GM19395 (cell line): ENCODE measurements around the gene CYP4V2.
"Not testable (repeated sequence)": the region's sequence is repeated elsewhere in the genome, so short reads cannot be mapped to it uniquely, and the experiment has no call there.

Experiments used
- ATAC-seq: cut with Tn5 transposase; IDR thresholded peaks from one replicate; pipeline ENCODE4 v1.9.1; 2021; ENCODE audit warnings: mild to moderate bottlenecking, moderate library complexity; ENCODE audit not compliant: unreplicated experiment

The CYP4V2 gene

GRCh38 chr4:186227744-186228513 lies 36.6 kb downstream of the CYP4V2 start:
- no peak for ATAC-seq

DNA sequence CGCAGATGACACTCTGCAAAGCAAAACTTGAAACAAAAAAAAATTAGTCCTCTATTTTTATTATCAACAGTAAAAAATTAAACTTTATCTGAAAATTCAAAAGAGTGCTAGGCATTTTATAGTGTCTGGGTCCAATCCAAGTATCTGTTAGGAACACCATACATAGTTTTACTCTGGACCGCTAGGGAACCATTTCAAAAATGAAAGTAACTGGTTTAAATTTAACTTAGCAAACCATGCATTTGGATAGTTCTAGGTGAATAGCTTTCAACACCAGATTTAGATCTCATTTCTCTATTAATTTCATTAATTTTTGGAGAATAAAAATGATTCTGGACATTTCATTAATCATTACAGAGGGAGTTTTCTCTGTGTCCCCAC lies 37.1 kb downstream of the CYP4V2 start:
- no peak for ATAC-seq

DNA sequence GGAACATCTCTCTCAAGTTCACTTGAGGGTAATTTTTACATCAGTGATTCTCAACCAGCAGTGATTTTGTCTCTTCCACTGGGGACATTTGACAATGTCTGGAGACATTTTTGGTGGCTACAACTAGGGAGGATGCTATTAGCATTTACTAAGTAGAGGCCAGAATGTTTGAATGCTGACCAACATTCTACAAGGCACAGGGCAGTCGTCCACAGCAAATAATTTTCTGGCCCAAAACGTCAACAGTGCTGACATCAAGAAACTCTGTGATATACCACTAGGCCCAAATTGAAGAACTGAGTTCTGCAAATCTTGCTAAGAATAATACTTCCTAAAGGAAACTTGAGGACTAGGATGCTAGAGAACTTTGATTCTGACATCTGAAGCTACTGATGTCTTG lies 43.0 kb downstream of the CYP4V2 start:
- no peak for ATAC-seq

- no peak for ATAC-seq
These were observed 44.8 kb downstream of the CYP4V2 start for GRCh38 chr4:186236126-186236525.

DNA sequence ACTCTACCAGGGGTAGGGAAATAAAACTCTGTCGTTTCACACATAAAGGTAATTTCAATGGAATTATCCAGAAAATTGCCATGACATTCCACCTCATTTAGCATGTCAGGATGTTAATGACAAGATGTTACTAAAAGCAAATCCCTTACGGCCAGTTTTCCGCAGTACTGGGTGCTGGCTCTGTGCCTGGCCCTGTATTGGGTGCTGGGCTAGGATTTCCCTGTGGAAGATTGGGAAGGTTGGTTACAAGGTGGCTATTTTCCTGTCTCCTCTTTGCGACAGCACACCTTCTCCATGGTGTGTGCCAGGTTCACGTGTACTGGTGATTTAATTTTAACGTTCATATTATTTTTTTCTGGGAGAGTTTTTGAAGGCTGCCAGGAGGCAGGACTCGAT lies 49.1 kb downstream of the CYP4V2 start:
- no peak for ATAC-seq

DNA sequence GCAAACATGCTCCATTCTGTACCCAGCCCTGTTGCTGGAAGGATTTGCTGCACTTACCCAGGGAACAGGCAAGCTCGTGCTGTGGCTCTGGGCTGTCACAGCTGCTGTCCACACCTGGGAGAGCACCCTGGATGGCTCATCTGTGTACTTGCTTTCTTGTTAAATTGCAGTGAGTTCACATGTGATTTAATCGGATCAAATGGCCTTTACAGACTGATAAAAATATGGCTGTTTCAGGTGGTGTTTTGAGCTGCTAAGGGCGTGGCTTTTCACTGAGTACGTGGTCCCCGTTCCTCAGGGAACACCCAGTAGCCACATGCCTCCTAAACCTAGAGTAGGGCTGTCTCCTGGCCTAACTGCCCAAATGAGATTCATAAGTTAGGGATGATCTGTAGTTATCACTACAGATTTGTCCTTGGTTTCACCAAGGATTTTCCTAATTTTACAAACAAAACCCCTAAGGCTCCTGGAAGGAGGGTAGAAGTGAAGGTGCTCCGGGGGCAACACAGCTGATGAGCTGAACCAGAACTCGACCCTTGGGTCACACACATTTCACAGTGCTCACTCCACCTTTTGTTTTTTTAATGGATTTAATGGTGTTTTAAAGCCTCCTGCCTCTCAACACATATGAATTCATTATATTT lies 49.6 kb downstream of the CYP4V2 start:
- no peak for ATAC-seq

DNA sequence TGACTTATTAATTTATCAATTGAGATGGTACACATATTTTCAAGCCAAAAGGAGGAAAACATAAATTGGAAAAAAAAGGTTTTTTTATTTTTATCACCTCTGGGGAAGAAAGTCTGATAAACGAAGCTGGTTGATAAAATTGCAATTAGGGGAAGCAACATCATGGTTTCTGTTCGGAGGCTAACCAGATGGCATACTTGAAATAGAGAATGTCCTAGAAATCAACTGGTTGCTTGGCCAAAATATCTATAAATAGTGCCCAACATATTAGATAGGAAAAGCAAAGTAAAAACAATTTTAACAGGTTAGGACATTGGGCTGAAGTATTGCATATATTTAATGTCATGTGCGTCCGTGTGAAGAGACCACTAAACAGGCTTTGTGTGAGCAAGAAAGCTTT lies 50.2 kb downstream of the CYP4V2 start:
- ATAC-seq, result no peak

DNA sequence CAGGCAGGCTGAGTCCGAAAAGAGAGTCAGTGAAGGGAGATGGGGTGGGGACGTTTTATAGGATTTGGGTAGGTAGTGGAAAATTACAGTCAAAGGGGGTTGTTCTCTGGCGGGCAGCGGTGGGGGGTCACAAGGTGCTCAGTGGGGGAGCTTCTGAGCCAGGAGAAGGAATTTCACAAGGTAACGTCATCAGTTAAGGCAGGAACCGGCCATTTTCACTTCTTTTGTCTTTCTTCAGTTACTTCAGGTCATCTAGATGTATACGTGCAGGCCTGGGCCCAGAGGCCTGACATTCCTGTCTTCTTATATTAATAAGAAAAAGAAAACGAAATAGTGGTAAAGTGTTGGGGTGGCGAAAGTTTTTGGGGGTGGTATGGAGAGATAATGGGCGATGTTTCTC lies 50.7 kb downstream of the CYP4V2 start:
- ATAC-seq, result not testable (repeated sequence)

GRCh38 chr4:186243331-186243730 lies 52.0 kb downstream of the CYP4V2 start:
- no peak for ATAC-seq

- no peak for ATAC-seq
These were observed 53.5 kb downstream of the CYP4V2 start for GRCh38 chr4:186244835-186245234.

DNA sequence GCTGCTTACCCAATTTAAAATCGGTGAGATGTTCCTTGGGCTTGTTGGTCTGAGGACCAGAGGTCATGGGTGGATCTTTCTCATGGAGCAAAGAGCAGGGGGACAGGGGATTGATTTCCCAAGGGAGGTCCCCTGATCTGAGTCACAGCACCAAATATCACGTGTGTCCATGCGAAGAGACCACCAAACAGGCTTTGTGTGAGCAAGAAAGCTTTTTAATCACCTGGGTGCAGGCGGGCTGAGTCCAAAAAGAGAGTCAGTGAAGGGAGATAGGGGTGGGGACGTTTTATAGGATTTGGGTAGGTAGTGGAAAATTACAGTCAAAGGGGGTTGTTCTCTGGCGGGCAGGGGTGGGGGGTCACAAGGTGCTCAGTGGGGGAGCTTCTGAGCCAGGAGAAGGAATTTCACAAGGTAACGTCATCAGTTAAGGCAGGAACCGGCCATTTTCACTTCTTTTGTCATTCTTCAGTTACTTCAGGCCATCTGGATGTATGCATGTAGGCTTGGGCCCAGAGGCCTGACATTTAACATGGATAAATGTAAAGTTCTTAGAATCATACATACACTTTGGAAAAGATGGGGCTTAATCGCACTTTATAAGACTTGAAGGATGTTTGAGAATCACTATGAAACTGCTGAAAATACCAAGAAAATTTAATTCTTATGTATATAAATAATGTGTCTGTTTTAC lies 55.8 kb downstream of the CYP4V2 start:
- not testable (repeated sequence) for ATAC-seq

- no peak for ATAC-seq
These were observed 57.3 kb downstream of the CYP4V2 start for GRCh38 chr4:186248643-186249042.

DNA sequence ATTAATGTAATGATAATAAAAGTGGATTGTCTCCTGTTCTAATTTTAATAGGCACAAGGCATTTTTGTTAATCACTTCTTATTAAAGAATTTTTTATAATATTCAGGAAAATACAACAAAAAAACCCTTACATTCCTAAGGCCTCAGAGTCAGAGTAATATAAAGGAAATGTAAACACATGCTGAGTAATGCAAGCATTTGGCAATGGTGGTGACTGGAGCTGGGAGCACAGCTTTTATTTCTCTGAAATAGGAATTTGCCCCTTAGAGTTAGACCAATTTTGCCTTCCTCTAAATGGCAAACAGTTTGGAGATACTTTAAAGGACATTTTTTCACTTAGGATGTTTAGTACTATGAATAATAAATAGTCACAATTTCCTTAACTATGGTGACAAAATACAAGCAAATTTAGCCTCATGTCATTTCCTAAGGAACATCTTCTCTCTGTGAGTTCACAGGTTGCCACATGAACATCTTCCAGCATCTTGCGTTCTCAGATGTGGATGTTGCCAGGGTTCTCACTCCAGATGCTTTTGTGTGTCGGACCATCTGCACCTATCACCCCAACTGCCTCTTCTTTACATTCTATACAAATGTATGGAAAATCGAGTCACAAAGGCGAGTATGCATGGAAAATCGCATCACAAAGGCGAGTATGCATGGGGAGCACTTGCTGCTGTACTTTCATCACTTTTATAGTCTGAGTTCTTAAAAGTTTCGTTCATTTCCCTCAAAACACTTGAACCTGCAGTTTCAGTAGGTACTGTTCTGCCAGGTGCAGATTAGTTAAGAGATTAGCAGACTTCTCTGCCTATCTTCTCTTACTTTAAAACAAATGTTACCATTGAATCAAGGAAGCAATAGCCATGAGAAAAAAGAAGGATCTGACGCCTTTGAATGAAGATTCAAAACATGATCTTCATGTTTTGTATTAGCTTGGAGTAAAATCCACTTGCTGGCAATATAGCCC lies 58.7 kb downstream of the CYP4V2 start:
- ATAC-seq, result no peak

DNA sequence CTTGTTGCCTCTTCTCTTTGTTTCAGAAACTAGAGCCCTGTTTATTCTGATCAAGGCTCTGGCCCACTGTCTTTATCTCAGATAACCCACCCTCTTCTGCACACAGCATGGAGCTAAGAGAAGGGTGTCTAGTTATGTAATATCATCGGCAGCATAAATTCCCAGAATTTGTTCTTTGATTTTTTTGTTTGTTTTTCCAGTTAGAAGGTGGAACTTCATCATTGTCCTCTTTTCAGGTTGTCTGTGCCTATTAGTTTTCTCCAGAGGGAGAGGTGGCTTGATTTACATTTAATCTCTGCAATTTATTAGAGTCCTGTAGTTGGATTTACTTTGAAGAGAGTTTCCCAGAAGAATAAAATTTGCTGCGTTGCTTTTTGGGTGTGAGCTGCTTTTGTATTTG lies 59.4 kb downstream of the CYP4V2 start:
- ATAC-seq, result no peak

GRCh38 chr4:186255122-186255521 lies 63.8 kb downstream of the CYP4V2 start:
- no peak for ATAC-seq

DNA sequence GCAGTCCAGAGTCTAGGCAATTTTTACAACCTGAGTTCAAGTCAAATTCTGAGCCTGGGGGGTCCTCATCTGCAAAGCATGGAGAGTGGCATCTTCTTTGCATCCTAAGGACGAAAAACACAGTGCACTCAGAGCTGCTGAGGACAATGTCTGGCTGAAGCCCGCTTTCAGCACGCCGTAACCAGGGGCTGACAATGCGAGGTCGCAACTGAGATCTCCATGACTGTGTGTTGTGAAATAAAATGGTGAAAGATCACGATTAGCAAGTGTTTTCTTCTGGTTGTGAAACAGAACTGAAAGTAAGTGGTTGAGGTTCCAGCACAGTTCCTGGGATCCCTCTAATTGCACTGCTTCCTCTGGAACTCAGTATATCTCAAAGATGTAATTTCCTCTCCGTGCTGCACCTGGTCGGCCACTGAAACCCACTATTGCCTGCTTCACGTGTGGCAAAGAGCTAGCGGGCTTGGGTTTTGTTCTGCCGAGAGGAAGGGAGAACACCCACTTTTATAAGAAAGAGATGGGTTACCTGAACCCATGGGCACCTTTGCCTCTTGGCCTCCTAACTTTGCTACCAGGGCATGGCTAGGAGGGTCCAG lies 66.9 kb downstream of the CYP4V2 start:
- no peak for ATAC-seq

GRCh38 chr4:186260117-186260503 lies 68.7 kb downstream of the CYP4V2 start:
- ATAC-seq, result no peak
